DOHH2 (cell line): ENCODE results near the gene MOB2.

ENCODE experiments used
- H3F3A ChIP-seq: fragments of 200-600 bp; sonication (generic), shearing (Covaris generic); 2 replicates; pipeline ENCODE4 v1.6.0; 2016; ENCODE audit warnings: antibody characterized with exemption, mild to moderate bottlenecking; ENCODE audit not compliant: control insufficient read depth, insufficient read depth
- H3K27ac ChIP-seq: fragments of 200-600 bp; sonication (generic); 2 replicates; pipeline ENCODE4 v1.5.1; 2014; ENCODE audit warnings: low read depth, mild to moderate bottlenecking, low read length, moderate library complexity
- H3K27me3 ChIP-seq: fragments of 200-600 bp; sonication (generic); 2 replicates; pipeline ENCODE4 v1.6.1; 2014; ENCODE audit warnings: mild to moderate bottlenecking, low read length, mixed read lengths; ENCODE audit not compliant: control insufficient read depth
- H3K36me3 ChIP-seq: fragments of 200-600 bp; sonication (generic); 2 replicates; pipeline ENCODE4 v1.6.1; 2014; ENCODE audit warnings: mild to moderate bottlenecking, low read length, moderate library complexity, mixed read lengths; ENCODE audit not compliant: control insufficient read depth
- H3K4me1 ChIP-seq: fragments of 200-600 bp; sonication (generic); 2 replicates; pipeline ENCODE4 v1.6.1; 2014; ENCODE audit warnings: mild to moderate bottlenecking, low read length, mixed read lengths; ENCODE audit not compliant: control insufficient read depth
- H3K4me2 ChIP-seq: fragments of 200-600 bp; sonication (generic); 2 replicates; pipeline ENCODE4 v1.6.0; 2014; ENCODE audit warnings: mild to moderate bottlenecking, low read length, moderate library complexity
- H3K4me3 ChIP-seq: fragments of 200-600 bp; sonication (generic); 2 replicates; pipeline ENCODE4 v1.5.1; 2014; ENCODE audit warnings: mild to moderate bottlenecking, low read length, mixed read lengths
- H3K79me2 ChIP-seq: fragments of 200-600 bp; sonication (generic); 2 replicates; pipeline ENCODE4 v1.6.1; 2014; ENCODE audit warnings: mild to moderate bottlenecking, low read length, mixed read lengths; ENCODE audit not compliant: control insufficient read depth
- H3K9me2 ChIP-seq: fragments of 200-600 bp; sonication (generic); replicated peaks from 2 replicates; pipeline ENCODE4 v1.6.1; 2014; ENCODE audit warnings: mild to moderate bottlenecking, low read length, mixed read lengths; ENCODE audit not compliant: control insufficient read depth
- H3K9me3 ChIP-seq: fragments of 200-600 bp; sonication (generic); 2 replicates; pipeline ENCODE4 v1.6.1; 2014; ENCODE audit warnings: antibody characterized with exemption, low read length, mixed read lengths; ENCODE audit not compliant: control insufficient read depth, insufficient read depth
- H4K20me1 ChIP-seq: fragments of 200-600 bp; sonication (generic); 2 replicates; pipeline ENCODE4 v1.6.0; 2014; ENCODE audit warnings: low read depth, mild to moderate bottlenecking, antibody characterized with exemption, low read length, moderate library complexity; ENCODE audit not compliant: control insufficient read depth, insufficient read depth
- CTCF ChIP-seq: fragments of 200-600 bp; sonication (generic); IDR thresholded peaks from one replicate; pipeline ENCODE4 v1.5.1; 2014; ENCODE audit warnings: antibody characterized with exemption, mild to moderate bottlenecking, low read depth, low read length; ENCODE audit not compliant: poor library complexity, severe bottlenecking
- EZH2phosphoT487 ChIP-seq: fragments of 200-600 bp; sonication (generic); IDR thresholded peaks from 2 replicates; pipeline ENCODE4 v1.6.1; 2017; ENCODE audit warnings: borderline replicate concordance, mild to moderate bottlenecking, antibody characterized with exemption, low read length, moderate library complexity, mixed read lengths

The MOB2 gene

DNA sequence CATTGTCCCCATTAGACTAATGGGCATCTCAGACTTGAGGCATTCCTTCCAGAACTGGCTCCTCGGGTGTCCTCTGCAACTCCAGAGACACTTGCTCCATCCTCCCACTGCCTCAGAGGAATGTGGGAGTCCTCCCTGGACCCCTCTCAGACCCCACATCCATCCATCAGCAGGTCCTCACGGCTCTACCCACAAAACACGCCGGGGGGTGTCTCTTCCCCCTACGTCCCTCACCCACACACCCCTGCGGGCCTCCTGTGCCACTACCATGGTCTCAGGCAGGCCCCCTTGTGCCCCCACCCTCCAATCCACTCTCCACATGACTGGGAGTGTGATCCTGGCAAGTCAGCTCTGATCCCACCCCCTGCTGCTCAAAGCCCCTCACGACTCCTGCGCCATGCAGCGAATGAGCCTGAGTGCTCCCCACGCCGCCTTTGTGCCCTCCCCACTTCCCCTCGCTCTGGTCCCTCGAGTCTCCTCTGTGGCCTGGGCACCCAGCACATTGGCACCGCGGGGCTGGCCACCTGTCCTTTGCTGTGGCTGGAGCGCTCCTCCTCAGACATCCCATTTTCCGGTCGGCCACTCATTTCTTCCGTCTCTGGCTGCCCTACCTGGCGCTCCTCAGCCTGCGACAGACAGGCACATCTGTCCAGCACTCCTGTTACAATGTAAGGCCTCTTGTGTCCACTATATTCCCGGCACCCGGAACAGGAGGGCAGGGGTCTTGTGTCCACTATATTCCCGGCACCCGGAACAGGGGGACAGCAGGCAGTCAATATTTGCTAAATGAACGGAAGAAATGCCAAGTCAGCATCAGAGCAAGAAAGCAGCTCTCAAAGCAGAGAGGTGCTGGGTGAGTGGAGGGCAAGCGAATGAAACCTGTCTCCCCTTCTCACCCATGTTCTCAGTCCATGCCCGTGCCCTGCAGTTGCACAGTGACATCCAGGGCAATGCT lies 14.2 kb upstream of the MOB2 start:
- H3K4me2 ChIP-seq, result no peak overlapping the region
- H3K9me2 ChIP-seq, result no peaks in the 10 kb centered on the region
- H3K27me3 ChIP-seq, result no peaks in the 10 kb centered on the region
- H4K20me1 ChIP-seq, result peaks cover 9% of the 10 kb centered on the region; the same call in 1 of the 2 replicates
- H3K27ac ChIP-seq, result no peak overlapping the region
- peaks cover 77% of the 10 kb centered on the region for H3K79me2 ChIP-seq
- peaks cover 14% of the 10 kb centered on the region; the same call in 1 of the 2 replicates for H3K9me3 ChIP-seq
- no peak overlapping the region for H3K4me3 ChIP-seq
- H3K36me3 ChIP-seq, result no peaks in the 10 kb centered on the region
- TF ChIP-seq CTCF (no peak), EZH2phosphoT487 (no peak)
- no peaks in the 10 kb centered on the region for H3K4me1 ChIP-seq
- H3F3A ChIP-seq, result no peaks in the 10 kb centered on the region

GRCh38 chr11:1499899-1500298 lies 13.3 kb upstream of the MOB2 start:
- Histone ChIP-seq H3K9me3 (peaks cover 14% of the 10 kb centered on the region; the same call in 1 of the 2 replicates), H3K27ac (no peak overlapping the region), H3K36me3 (no peaks in the 10 kb centered on the region), H4K20me1 (peaks cover 9% of the 10 kb centered on the region; the same call in 1 of the 2 replicates), H3F3A (no peaks in the 10 kb centered on the region), H3K27me3 (no peaks in the 10 kb centered on the region), H3K4me2 (no peak overlapping the region), H3K79me2 (peaks cover 74% of the 10 kb centered on the region), H3K4me3 (no peak overlapping the region), H3K4me1 (no peaks in the 10 kb centered on the region), H3K9me2 (no peaks in the 10 kb centered on the region)
- no peak for TF ChIP-seq EZH2phosphoT487
- TF ChIP-seq CTCF, result no peak

GRCh38 chr11:1499261-1499890 lies 12.8 kb upstream of the MOB2 start:
- H4K20me1 ChIP-seq, result peaks cover 9% of the 10 kb centered on the region; the same call in 1 of the 2 replicates
- H3K27me3 ChIP-seq, result no peaks in the 10 kb centered on the region
- no peaks in the 10 kb centered on the region for H3K9me2 ChIP-seq
- no peaks in the 10 kb centered on the region for H3K4me1 ChIP-seq
- H3K27ac ChIP-seq, result no peak overlapping the region
- H3K36me3 ChIP-seq, result no peaks in the 10 kb centered on the region
- H3K9me3 ChIP-seq, result peaks cover 14% of the 10 kb centered on the region; the same call in 1 of the 2 replicates
- no peaks in the 10 kb centered on the region for H3F3A ChIP-seq
- H3K79me2 ChIP-seq, result peaks cover 73% of the 10 kb centered on the region
- TF ChIP-seq CTCF (no peak), EZH2phosphoT487 (no peak)
- H3K4me2 ChIP-seq, result no peak overlapping the region
- H3K4me3 ChIP-seq, result no peak overlapping the region
